Measurements from ENCODE around the gene IL13.
"Not testable (repeated sequence)": the region's sequence is repeated elsewhere in the genome, so short reads cannot be mapped to it uniquely, and the experiment has no call there.

IL13 gene

GRCh38 chr5:132691755-132692631 lies 34.0 kb downstream of the IL13 start:
- not testable (repeated sequence) for DNase-seq

GRCh38 chr5:132692632-132692967 lies 34.6 kb downstream of the IL13 start:
- DNase-seq: no peak

- no peak for DNase-seq
Observed at GRCh38 chr5:132695956-132696355, 38.0 kb downstream of the IL13 start.

GRCh38 chr5:132704875-132705274 lies 46.9 kb downstream of the IL13 start:
- no peak for DNase-seq

GRCh38 chr5:132708645-132709044 lies 50.7 kb downstream of the IL13 start:
- DNase-seq: no peak
